Nucleus accumbens (tissue), 56 donors: ENCODE data around the gene NOSTRIN.
A peak's percentile ranks its signal among the peaks of the same experiment; 100 is the strongest.
"Not testable (repeated sequence)": the region's sequence is repeated elsewhere in the genome, so short reads cannot be mapped to it uniquely, and the experiment has no call there.

Experiments used
- DNase-seq, 56 donors: peaks; one replicate each; lab custom pipeline; 2025; lab: John Stamatoyannopoulos, UW

The NOSTRIN gene

GRCh38 chr2:168801961-168802858 is at the start of gene NOSTRIN:
Gene NOSTRIN, plus strand, starts transcription at chr2:168802637. Its CDS starts 10 bp downstream, at chr2:168802647.
- no peak for DNase-seq

GRCh38 chr2:168753765-168754329 is 48.6 kb upstream of the NOSTRIN start:
- DNase-seq = no peak

GRCh38 chr2:168757223-168757622 is 45.2 kb upstream of the NOSTRIN start:
- DNase-seq = no peak

GRCh38 chr2:168758970-168759820 is 43.2 kb upstream of the NOSTRIN start:
- peak in 2 of 56 donors; percentile 4 to 9 for DNase-seq

- DNase-seq = no peak
These were observed 37.0 kb upstream of the NOSTRIN start for GRCh38 chr2:168765401-168765800.

GRCh38 chr2:168766600-168766999 is 35.8 kb upstream of the NOSTRIN start:
- DNase-seq = no peak

GRCh38 chr2:168767258-168767657 is 35.2 kb upstream of the NOSTRIN start:
- no peak for DNase-seq

GRCh38 chr2:168768357-168768756 is 34.1 kb upstream of the NOSTRIN start:
- not testable (repeated sequence) for DNase-seq

GRCh38 chr2:168770796-168771195 is 31.6 kb upstream of the NOSTRIN start:
- no peak for DNase-seq

GRCh38 chr2:168772704-168773103 is 29.7 kb upstream of the NOSTRIN start:
- no peak for DNase-seq

GRCh38 chr2:168773128-168773527 is 29.3 kb upstream of the NOSTRIN start:
- DNase-seq = no peak

- DNase-seq = peak in 14 of 56 donors; percentile 0 to 47 (median 4)
These were observed 28.5 kb upstream of the NOSTRIN start for GRCh38 chr2:168773719-168774521.

- no peak for DNase-seq
These were observed 26.6 kb upstream of the NOSTRIN start for GRCh38 chr2:168775837-168776236.

- DNase-seq = no peak
These were observed 21.8 kb upstream of the NOSTRIN start for GRCh38 chr2:168780669-168781071.

GRCh38 chr2:168781191-168781817 is 21.1 kb upstream of the NOSTRIN start:
- DNase-seq = no peak

- DNase-seq = no peak
These were observed 20.2 kb upstream of the NOSTRIN start for GRCh38 chr2:168782271-168782670.

GRCh38 chr2:168784993-168785392 is 17.4 kb upstream of the NOSTRIN start:
- DNase-seq = no peak

- DNase-seq = no peak
These were observed 15.2 kb upstream of the NOSTRIN start for GRCh38 chr2:168787098-168787781.

GRCh38 chr2:168787782-168788376 is 14.6 kb upstream of the NOSTRIN start:
- no peak for DNase-seq
